Kidney (tissue), 14 donors: ENCODE results near the gene IL17RB. TPM values are rescaled to one million over a fixed set of nuclear protein-coding genes. Genes with fewer than 3 reads are reported as not detected.

Experiments
- DNase-seq, 5 donors: peaks; one replicate each; pipeline ENCODE4 v3.0.0-alpha.2; 2013 to 2020
- FAIRE-seq: peaks from 2 replicates; lab custom pipeline; 2012; peaks lifted over from hg19 to GRCh38; lab: Jason Lieb, UNC
- H3K27ac ChIP-seq, 2 donors: one replicate each; pipeline ENCODE4 v1.7.0; 2013; ENCODE audit warnings: low read depth in 2 of 2, low read length in 2 of 2, inconsistent platforms in 1 of 2
- H3K27me3 ChIP-seq: one replicate; pipeline ENCODE4 v1.7.1; 2013; ENCODE audit warnings: low read length, inconsistent platforms; ENCODE audit not compliant: control insufficient read depth, insufficient read depth
- H3K36me3 ChIP-seq, 3 donors: one replicate each; pipeline versions ENCODE4 v1.7.0 to v1.7.1; 2013; ENCODE audit warnings: low read length in 3 of 3, control low read depth in 1 of 3, inconsistent platforms in 1 of 3; ENCODE audit not compliant: insufficient read depth in 3 of 3, control insufficient read depth in 2 of 3
- H3K4me1 ChIP-seq, 3 donors: one replicate each; pipeline versions ENCODE4 v1.7.0 to v1.7.1; 2013; ENCODE audit warnings: low read length in 3 of 3, inconsistent platforms in 1 of 3, low read depth in 1 of 3; ENCODE audit not compliant: control insufficient read depth in 2 of 3, insufficient read depth in 2 of 3
- H3K4me3 ChIP-seq, 3 donors: one replicate each; pipeline versions ENCODE4 v1.7.0 to v1.8.1; 2013; ENCODE audit warnings: low read length in 3 of 3, control low read depth in 1 of 3, inconsistent platforms in 1 of 3
- H3K9ac ChIP-seq, 3 donors: one replicate each; pipeline versions ENCODE4 v1.7.0 to v1.7.1; 2013; ENCODE audit warnings: low read length in 3 of 3, control low read depth in 1 of 3, inconsistent platforms in 1 of 3
- H3K9me3 ChIP-seq, 3 donors: one replicate each; pipeline versions ENCODE4 v1.7.0 to v1.7.1; 2013; ENCODE audit warnings: low read length in 3 of 3, control low read depth in 1 of 3, inconsistent platforms in 1 of 3; ENCODE audit not compliant: control insufficient read depth in 2 of 3, insufficient read depth in 1 of 3
- CTCF ChIP-seq: IDR thresholded peaks from 3 replicates; pipeline ENCODE4 v1.5.1; 2012; ENCODE audit warnings: mild to moderate bottlenecking, moderate library complexity, borderline replicate concordance; ENCODE audit not compliant: insufficient read depth; ENCODE audit errors: extremely low read depth
- intact Hi-C: fragments of 100-400 bp; cut with DNase I; formaldehyde crosslinking; loops from one replicate; pipeline ENCODE4 v1.11.1; 2022
- polyA plus RNA-seq: library from polyadenylated mRNA; stranded (reverse); fragments of 350-450 nt; fragmentation: Illumina TruSeq; extraction: RNeasy Lipid Tissue Mini Kit (QIAGEN cat#74804); gene quantifications from one replicate; pipeline ENCODE4 v1.2.3, GENCODE V29; 2014; ENCODE audit warnings: low read depth, low replicate concordance; ENCODE audit not compliant: insufficient read depth
- total RNA-seq: library from RNA; stranded (reverse); fragmentation: NEBNext Ultra II Directional; extraction: Animal tissue kit (Norgen Biotek cat#: 25700); gene quantifications from one replicate; pipeline ENCODE4 v1.2.1, GENCODE V29; 2021
- donor health status: control.
- donor health status: control.
- donor health status: control.
- donor health status: control.
- donor health status: control.
- donor health status: DM: yes; HTN: yes; CAD: no.
- donor health status: Normal renal cell carcinoma (clear cell type).

The IL17RB gene
- total and polyA plus RNA-seq, 2 donors from 2014 or later: 27.7 to 87.4 TPM

- H3K9me3 ChIP-seq: no peaks in the 10 kb centered on the region
- DNase-seq (peak in 1 of 5 donors; percentile 44), FAIRE-seq (no peak)
- peaks cover 0 to 25% (median 14%) of the 10 kb centered on the region in 3 donors for H3K4me1 ChIP-seq
- peak overlapping the region in 2 of 3 donors; percentile 38 to 79 for H3K4me3 ChIP-seq
- peak overlapping the region; percentile 94 to 95 for H3K27ac ChIP-seq
- no peak for TF ChIP-seq CTCF
- peaks cover 0 to 4% (median 0%) of the 10 kb centered on the region in 3 donors for H3K36me3 ChIP-seq
- intact Hi-C loops: no loop called here
- peaks cover 7% of the 10 kb centered on the region for H3K27me3 ChIP-seq
- H3K9ac ChIP-seq: peak overlapping the region in 2 of 3 donors; percentile 37 to 56
These were observed 2.9 kb upstream of the IL17RB start for GRCh38 chr3:53843195-53844177.

GRCh38 chr3:53844262-53845102 is 1.9 kb upstream of the IL17RB start:
- H3K36me3 ChIP-seq: no peaks in the 10 kb centered on the region
- peak overlapping the region; percentile 94 to 95 for H3K27ac ChIP-seq
- peaks cover 0 to 22% (median 14%) of the 10 kb centered on the region in 3 donors for H3K4me1 ChIP-seq
- no peaks in the 10 kb centered on the region for H3K9me3 ChIP-seq
- FAIRE-seq: no peak
- no peak for TF ChIP-seq CTCF
- peak overlapping the region in 2 of 3 donors; percentile 69 to 79 for H3K4me3 ChIP-seq
- intact Hi-C loops: no loop called here
- peak overlapping the region in 1 of 3 donors; percentile 77 for H3K9ac ChIP-seq
- DNase-seq: no peak
- H3K27me3 ChIP-seq: peaks cover 7% of the 10 kb centered on the region

DNA sequence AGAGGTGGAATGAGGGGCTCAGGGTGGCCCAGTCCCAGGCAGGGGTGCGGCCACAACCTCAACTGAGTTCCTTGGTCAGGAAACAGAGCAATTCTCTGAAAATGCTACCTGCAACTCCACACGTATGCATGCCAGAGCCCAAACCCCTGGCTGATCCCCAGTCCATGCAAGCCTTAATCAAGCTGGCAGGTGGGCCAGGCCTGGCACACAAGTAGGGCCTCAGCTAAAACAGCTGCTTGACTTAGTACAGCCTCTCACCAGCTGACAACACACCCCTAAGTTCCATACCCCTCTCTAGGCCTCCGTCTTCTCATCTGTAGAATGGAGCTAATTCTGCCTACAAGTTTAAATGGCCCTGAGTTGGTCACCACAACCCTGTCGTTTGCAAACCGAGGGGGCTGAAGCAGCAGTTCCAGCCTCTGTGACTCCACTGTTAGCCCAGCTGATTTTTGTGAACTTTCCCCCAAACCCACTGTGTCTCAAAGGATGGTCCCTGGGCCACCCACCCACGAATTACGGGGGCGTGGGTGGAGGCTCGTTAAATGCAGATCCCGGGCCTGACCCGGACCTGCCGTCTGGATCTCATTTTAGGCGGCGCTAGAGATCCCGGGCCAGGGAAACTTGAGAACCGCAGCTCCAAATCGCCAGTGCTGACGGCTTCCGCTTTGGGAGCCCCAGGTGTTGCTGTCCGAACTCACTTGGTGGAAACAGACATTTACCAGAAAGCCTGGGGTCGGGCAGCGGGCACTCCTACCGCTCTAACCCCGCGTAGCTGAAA is 1.1 kb upstream of the IL17RB start:
- intact Hi-C loops: no loop called here
- Histone ChIP-seq H3K27ac (peak overlapping the region; percentile 94 to 95), H3K36me3 (no peaks in the 10 kb centered on the region), H3K9ac (peak overlapping the region in 2 of 3 donors; percentile 63 to 77), H3K4me1 (peaks cover 0 to 19% (median 14%) of the 10 kb centered on the region in 3 donors), H3K27me3 (peaks cover 7% of the 10 kb centered on the region), H3K9me3 (no peaks in the 10 kb centered on the region), H3K4me3 (peak overlapping the region; percentile 65 to 79 (median 69))
- no peak for TF ChIP-seq CTCF
- DNase-seq (peak; percentile 75 to 87 (median 84)), FAIRE-seq (no peak)
